Measurements from ENCODE around the gene TTC12. TPM values are rescaled to one million over a fixed set of nuclear protein-coding genes. Genes with fewer than 3 reads are reported as not detected.

Gene TTC12
- total RNA-seq: 10 to 100 TPM in 2 of 8 experiments, 1 to 10 TPM in 5, not detected in 1; 4.1 to 26.7 (median 8.6) TPM

GRCh38 chr11:113314389-113315301 is at the start of gene TTC12:
Gene TTC12, plus strand, starts transcription at chr11:113314583. Its CDS starts 1,675 bp downstream, at chr11:113316258.
- H3K4me3 ChIP-seq: peak within 1 kb of the TSS; percentile 35 to 80 (median 67)
- peak in 7 of 8 experiments; percentile 89 to 95 (median 92) for ATAC-seq (replicated peaks in 6 of 8)
- in situ Hi-C loops (cut with MboI; ENCODE audit: low pct_unique_long_range_greater_than_20kb in 2 of 9, low sequenced_read_pairs in 9 of 9, unreplicated experiment in 9 of 9): loop anchor here in 8 of 9 experiments (10.0 to 25.0 kb wide), 7 partner anchors 123 to 948 kb away; partner anchors contain the start of genes CLDN25 (in 2 of the 8) and TMPRSS5 (in 1 of the 8)
- 0 to 50% (median 10%) methylated on average over 1 to 17 of the region's 64 CpGs; no CpG with 5 or more reads in 4 of the 10 experiments for WGBS, 10 experiments
- peak within 1 kb of the TSS; percentile 9 to 59 for H3K27ac ChIP-seq
- H3K4me1 ChIP-seq (replicated peaks in 1 of 2): peaks cover 22 to 37% of the 10 kb centered on the region in 2 donors

GRCh38 chr11:113265362-113265761 is 49.0 kb upstream of the TTC12 start:
- H3K4me3 ChIP-seq: no peak overlapping the region
- 80 to 100% (median 80%) methylated on average over 1 to 2 of the region's 2 CpGs; no CpG with 5 or more reads in 7 of the 10 experiments for WGBS, 10 experiments
- in situ Hi-C loops (cut with MboI; ENCODE audit: low pct_unique_long_range_greater_than_20kb in 2 of 9, low sequenced_read_pairs in 9 of 9, unreplicated experiment in 9 of 9): loop anchor here in 1 of 9 experiments (25.0 kb wide), 1 partner anchor 303 kb away; the partner anchor contains the start of gene NCAM1
- no peak overlapping the region for H3K27ac ChIP-seq
- H3K4me1 ChIP-seq (replicated peaks in 1 of 2): peaks cover 0 to 3% of the 10 kb centered on the region in 2 donors
- peak in 4 of 8 experiments; percentile 29 to 66 (median 48) for ATAC-seq (replicated peaks in 6 of 8)

- 6 to 100% (median 80%) methylated on average over 1 to 4 of the region's 7 CpGs; no CpG with 5 or more reads in 2 of the 10 experiments for WGBS, 10 experiments
- H3K27ac ChIP-seq: peak overlapping the region in 1 of 2 donors; percentile 54
Observed at GRCh38 chr11:113267493-113267892, 46.9 kb upstream of the TTC12 start.

GRCh38 chr11:113269096-113269495 is 45.3 kb upstream of the TTC12 start:
- no peak overlapping the region for H3K27ac ChIP-seq
- no peak overlapping the region for H3K4me3 ChIP-seq
- peaks cover 0 to 3% of the 10 kb centered on the region in 2 donors for H3K4me1 ChIP-seq (replicated peaks in 1 of 2)
- 80 to 100% (median 100%) methylated on average over 1 of the region's 2 CpGs; no CpG with 5 or more reads in 7 of the 10 experiments for WGBS, 10 experiments
- ATAC-seq (replicated peaks in 6 of 8): no peak
- in situ Hi-C loops (cut with MboI; ENCODE audit: low pct_unique_long_range_greater_than_20kb in 2 of 9, low sequenced_read_pairs in 9 of 9, unreplicated experiment in 9 of 9): loop anchor here in 1 of 9 experiments (25.0 kb wide), 1 partner anchor 307 kb away; the partner anchor contains the start of gene NCAM1

More at GRCh38 chr11:113267493-113267892, 46.9 kb upstream of the TTC12 start:
- in situ Hi-C loops (cut with MboI; ENCODE audit: low pct_unique_long_range_greater_than_20kb in 2 of 9, low sequenced_read_pairs in 9 of 9, unreplicated experiment in 9 of 9): loop anchor here in 1 of 9 experiments (25.0 kb wide), 1 partner anchor 305 kb away; the partner anchor contains the start of gene NCAM1
- Histone ChIP-seq H3K4me3 (no peak overlapping the region), H3K4me1 (replicated peaks in 1 of 2) (peaks cover 0 to 3% of the 10 kb centered on the region in 2 donors)
- ATAC-seq (replicated peaks in 6 of 8): peak; percentile 19 to 85 (median 66)

- no peak for ATAC-seq (replicated peaks in 6 of 8)
- peaks cover 0 to 3% of the 10 kb centered on the region in 2 donors for H3K4me1 ChIP-seq (replicated peaks in 1 of 2)
- H3K27ac ChIP-seq: no peak overlapping the region
- no peak overlapping the region for H3K4me3 ChIP-seq
- 60 to 100% (median 100%) methylated on average over 1 to 5 of the region's 5 CpGs; no CpG with 5 or more reads in 5 of the 10 experiments for WGBS, 10 experiments
- in situ Hi-C loops (cut with MboI; ENCODE audit: low pct_unique_long_range_greater_than_20kb in 2 of 9, low sequenced_read_pairs in 9 of 9, unreplicated experiment in 9 of 9): loop anchor here in 1 of 9 experiments (25.0 kb wide), 1 partner anchor 307 kb away; the partner anchor contains the start of gene NCAM1
Observed at GRCh38 chr11:113269636-113270035, 44.7 kb upstream of the TTC12 start.

- H3K4me1 ChIP-seq (replicated peaks in 1 of 2): peaks cover 0 to under 1% of the 10 kb centered on the region in 2 donors
- in situ Hi-C loops (cut with MboI; ENCODE audit: low pct_unique_long_range_greater_than_20kb in 2 of 9, low sequenced_read_pairs in 9 of 9, unreplicated experiment in 9 of 9): loop anchor here in 1 of 9 experiments (25.0 kb wide), 1 partner anchor 308 kb away; the partner anchor contains the start of gene NCAM1
- no peak overlapping the region for H3K27ac ChIP-seq
- 93 to 100% (median 100%) methylated on average over 1 to 8 of the region's 13 CpGs; no CpG with 5 or more reads in 3 of the 10 experiments for WGBS, 10 experiments
- ATAC-seq (replicated peaks in 6 of 8): no peak
- no peak overlapping the region for H3K4me3 ChIP-seq
Observed at GRCh38 chr11:113270080-113270479, 44.3 kb upstream of the TTC12 start.

- no peaks in the 10 kb centered on the region for H3K4me1 ChIP-seq (replicated peaks in 1 of 2)
- H3K4me3 ChIP-seq: no peak overlapping the region
- 39 to 100% (median 92%) methylated on average over 1 to 12 of the region's 14 CpGs; no CpG with 5 or more reads in 5 of the 10 experiments for WGBS, 10 experiments
- in situ Hi-C loops (cut with MboI; ENCODE audit: low pct_unique_long_range_greater_than_20kb in 2 of 9, low sequenced_read_pairs in 9 of 9, unreplicated experiment in 9 of 9): loop anchor here in 1 of 9 experiments (25.0 kb wide), 1 partner anchor 309 kb away; the partner anchor contains the start of gene NCAM1
- ATAC-seq (replicated peaks in 6 of 8): no peak
- no peak overlapping the region for H3K27ac ChIP-seq
Observed at GRCh38 chr11:113271551-113272245, 42.7 kb upstream of the TTC12 start.

- Histone ChIP-seq H3K27ac (no peak overlapping the region), H3K4me3 (no peak overlapping the region), H3K4me1 (replicated peaks in 1 of 2) (no peaks in the 10 kb centered on the region)
- ATAC-seq (replicated peaks in 6 of 8): no peak
- WGBS, 10 experiments: 58 to 100% (median 73%) methylated on average over 1 to 4 of the region's 5 CpGs; no CpG with 5 or more reads in 6 of the 10 experiments
- in situ Hi-C loops (cut with MboI; ENCODE audit: low pct_unique_long_range_greater_than_20kb in 2 of 9, low sequenced_read_pairs in 9 of 9, unreplicated experiment in 9 of 9): loop anchor here in 1 of 9 experiments (25.0 kb wide), 1 partner anchor 310 kb away; the partner anchor contains the start of gene NCAM1
Observed at GRCh38 chr11:113272281-113272680, 42.1 kb upstream of the TTC12 start.

GRCh38 chr11:113272927-113273615 is 41.3 kb upstream of the TTC12 start:
- no peak overlapping the region for H3K27ac ChIP-seq
- 88 to 100% (median 96%) methylated on average over 1 to 18 of the region's 34 CpGs; no CpG with 5 or more reads in 6 of the 10 experiments for WGBS, 10 experiments

GRCh38 chr11:113273720-113274119 is 40.7 kb upstream of the TTC12 start:
- H3K27ac ChIP-seq: no peak overlapping the region
- in situ Hi-C loops (cut with MboI; ENCODE audit: low pct_unique_long_range_greater_than_20kb in 2 of 9, low sequenced_read_pairs in 9 of 9, unreplicated experiment in 9 of 9): loop anchor here in 1 of 9 experiments (25.0 kb wide), 1 partner anchor 311 kb away; the partner anchor contains the start of gene NCAM1
- peak in 1 of 8 experiments; percentile 12 for ATAC-seq (replicated peaks in 6 of 8)
- H3K4me1 ChIP-seq (replicated peaks in 1 of 2): no peaks in the 10 kb centered on the region
- 89 to 96% (median 94%) methylated on average over 2 to 8 of the region's 10 CpGs; no CpG with 5 or more reads in 5 of the 10 experiments for WGBS, 10 experiments
- no peak overlapping the region for H3K4me3 ChIP-seq

More at GRCh38 chr11:113272927-113273615, 41.3 kb upstream of the TTC12 start:
- peak in 2 of 8 experiments; percentile 12 to 23 for ATAC-seq (replicated peaks in 6 of 8)
- H3K4me3 ChIP-seq: no peak overlapping the region
- in situ Hi-C loops (cut with MboI; ENCODE audit: low pct_unique_long_range_greater_than_20kb in 2 of 9, low sequenced_read_pairs in 9 of 9, unreplicated experiment in 9 of 9): loop anchor here in 1 of 9 experiments (25.0 kb wide), 1 partner anchor 311 kb away; the partner anchor contains the start of gene NCAM1
- no peaks in the 10 kb centered on the region for H3K4me1 ChIP-seq (replicated peaks in 1 of 2)
